Measurements from ENCODE around the gene NDNF.

The NDNF gene

DNA sequence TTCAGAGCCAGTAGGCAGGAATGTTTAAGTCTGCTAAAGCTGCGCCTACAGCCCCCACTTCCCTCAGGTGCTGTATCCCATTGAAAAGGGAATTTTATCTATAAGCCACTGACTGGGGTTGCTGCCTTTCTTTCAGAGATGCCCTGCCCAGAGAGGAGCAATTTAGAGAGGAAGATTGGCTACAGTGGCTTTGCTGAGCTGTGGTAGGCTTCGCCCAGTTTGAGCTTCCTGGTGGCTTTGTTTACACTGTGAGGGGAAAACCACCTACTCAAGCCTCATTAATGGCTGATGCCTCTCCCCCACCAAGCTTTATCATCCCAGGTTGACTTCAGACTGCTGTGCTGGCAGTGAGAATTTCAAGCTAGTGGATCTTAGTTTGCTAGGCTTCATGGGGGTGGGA is 82.1 kb downstream of the NDNF start:
- Histone ChIP-seq H3K9ac (ENCODE audit: low read length) (no peak overlapping the region), H3K4me1 (ENCODE audit: low read length) (no peaks in the 10 kb centered on the region), H3K9me3 (ENCODE audit: insufficient read depth, low read length) (no peaks in the 10 kb centered on the region), H3K4me3 (ENCODE audit: low read length) (no peak overlapping the region), H3K36me3 (replicated peaks; ENCODE audit: low read depth, low read length) (no peaks in the 10 kb centered on the region), H3K79me2 (ENCODE audit: low read length) (no peaks in the 10 kb centered on the region), H3K4me2 (ENCODE audit: low read length) (no peak overlapping the region), H3K27ac (ENCODE audit: low read length) (no peak overlapping the region), H3K27me3 (ENCODE audit: low read depth, low read length) (no peaks in the 10 kb centered on the region), H4K20me1 (ENCODE audit: insufficient read depth, low read length) (no peaks in the 10 kb centered on the region), H2AFZ (ENCODE audit: low read depth, low read length) (no peak overlapping the region)
- no peak for TF ChIP-seq EZH2phosphoT487 (IDR thresholded peaks at IDR 0.05; ENCODE audit: low read depth)
- TF ChIP-seq, protein P1, sequence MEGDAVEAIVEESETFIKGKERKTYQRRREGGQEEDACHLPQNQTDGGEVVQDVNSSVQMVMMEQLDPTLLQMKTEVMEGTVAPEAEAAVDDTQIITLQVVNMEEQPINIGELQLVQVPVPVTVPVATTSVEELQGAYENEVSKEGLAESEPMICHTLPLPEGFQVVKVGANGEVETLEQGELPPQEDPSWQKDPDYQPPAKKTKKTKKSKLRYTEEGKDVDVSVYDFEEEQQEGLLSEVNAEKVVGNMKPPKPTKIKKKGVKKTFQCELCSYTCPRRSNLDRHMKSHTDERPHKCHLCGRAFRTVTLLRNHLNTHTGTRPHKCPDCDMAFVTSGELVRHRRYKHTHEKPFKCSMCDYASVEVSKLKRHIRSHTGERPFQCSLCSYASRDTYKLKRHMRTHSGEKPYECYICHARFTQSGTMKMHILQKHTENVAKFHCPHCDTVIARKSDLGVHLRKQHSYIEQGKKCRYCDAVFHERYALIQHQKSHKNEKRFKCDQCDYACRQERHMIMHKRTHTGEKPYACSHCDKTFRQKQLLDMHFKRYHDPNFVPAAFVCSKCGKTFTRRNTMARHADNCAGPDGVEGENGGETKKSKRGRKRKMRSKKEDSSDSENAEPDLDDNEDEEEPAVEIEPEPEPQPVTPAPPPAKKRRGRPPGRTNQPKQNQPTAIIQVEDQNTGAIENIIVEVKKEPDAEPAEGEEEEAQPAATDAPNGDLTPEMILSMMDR (IDR thresholded peaks at IDR 0.05; ENCODE audit: low read depth, low read length): no peak
